GM21576 (cell line): ENCODE results near the gene SLC15A3.
"Not testable (repeated sequence)": the region's sequence is repeated elsewhere in the genome, so short reads cannot be mapped to it uniquely, and the experiment has no call there.

ENCODE experiments used
- ATAC-seq: cut with Tn5 transposase; IDR thresholded peaks from one replicate; pipeline ENCODE4 v1.9.1; 2021; ENCODE audit warnings: mild to moderate bottlenecking, moderate library complexity; ENCODE audit not compliant: unreplicated experiment

SLC15A3 gene

DNA sequence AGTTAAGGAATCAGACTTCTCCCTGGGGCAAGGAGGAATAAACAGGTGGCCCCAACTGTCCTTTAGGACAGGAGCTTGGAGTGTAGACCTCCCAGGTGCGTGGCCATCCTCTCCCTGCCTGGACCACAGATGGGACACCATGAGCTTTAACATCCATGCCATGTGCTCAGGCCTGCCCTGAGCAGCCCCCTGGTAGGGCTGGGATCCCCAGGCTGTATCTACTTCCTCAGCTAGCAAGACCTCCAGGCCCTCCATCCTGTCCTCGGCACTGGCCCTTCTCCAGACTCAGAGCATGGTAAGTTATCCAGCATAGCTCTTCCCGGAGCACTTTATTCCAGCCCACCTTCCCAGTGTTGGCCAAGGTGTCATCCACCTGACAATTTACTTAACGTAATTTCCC lies 25.2 kb upstream of the SLC15A3 start:
- no peak for ATAC-seq

DNA sequence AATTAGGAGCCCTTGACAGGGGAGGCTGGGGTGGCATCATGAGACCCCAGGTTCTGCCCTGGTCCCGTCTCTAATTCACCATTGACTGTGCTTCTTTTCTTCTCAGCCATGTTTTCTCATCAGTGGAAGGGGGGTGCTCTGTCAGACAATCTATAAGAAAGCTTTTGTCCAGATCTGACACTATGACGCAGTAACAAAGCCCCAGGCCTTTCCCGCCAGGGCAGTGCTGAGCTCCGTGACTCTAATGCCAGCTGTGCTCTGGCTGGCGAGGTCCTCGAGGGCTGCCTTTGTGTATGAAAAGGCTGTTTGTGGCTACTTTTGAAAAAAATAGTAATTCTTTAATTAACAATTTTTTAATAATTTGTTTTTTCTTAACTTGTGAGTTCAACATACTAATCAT lies 22.8 kb upstream of the SLC15A3 start:
- no peak for ATAC-seq

DNA sequence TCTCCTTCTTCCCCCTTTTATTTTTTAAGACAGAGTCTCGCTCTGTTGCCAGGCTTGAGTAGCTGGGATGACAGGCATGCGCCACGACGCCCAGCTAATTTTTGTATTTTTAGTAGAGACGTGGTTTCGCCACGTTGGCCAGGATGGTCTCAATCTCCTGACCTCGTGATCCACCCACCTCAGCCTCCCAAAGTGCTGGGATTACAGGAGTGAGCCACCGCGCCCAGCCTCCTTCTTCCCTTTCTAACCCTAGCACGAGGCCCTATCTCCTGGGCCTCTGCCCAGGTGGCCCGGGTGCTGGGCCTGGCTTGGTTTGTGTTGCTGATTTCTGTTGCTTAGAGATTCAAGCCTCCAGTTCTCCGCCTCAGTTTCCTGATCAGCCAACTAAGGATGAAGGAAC lies 22.3 kb upstream of the SLC15A3 start:
- not testable (repeated sequence) for ATAC-seq

DNA sequence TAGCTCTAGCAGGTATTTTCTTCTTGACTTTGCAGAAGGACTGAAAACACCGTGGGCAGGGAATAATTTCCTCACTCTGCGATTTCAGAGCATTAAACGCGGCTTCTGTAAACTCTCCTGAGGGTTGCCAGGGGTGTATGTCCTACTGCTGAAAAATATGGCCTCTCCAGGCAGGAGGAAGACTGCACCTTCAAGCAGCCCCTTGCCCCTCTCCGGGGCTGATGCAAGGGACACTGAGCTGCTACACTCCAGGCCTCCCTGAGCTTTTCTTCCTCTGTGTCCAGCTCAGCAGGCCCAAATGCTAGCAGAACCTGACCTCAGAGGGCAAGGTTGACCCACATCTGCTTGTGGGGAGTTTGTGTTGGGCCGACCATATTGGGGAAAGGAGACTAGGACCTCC lies 21.7 kb upstream of the SLC15A3 start:
- ATAC-seq, result no peak

DNA sequence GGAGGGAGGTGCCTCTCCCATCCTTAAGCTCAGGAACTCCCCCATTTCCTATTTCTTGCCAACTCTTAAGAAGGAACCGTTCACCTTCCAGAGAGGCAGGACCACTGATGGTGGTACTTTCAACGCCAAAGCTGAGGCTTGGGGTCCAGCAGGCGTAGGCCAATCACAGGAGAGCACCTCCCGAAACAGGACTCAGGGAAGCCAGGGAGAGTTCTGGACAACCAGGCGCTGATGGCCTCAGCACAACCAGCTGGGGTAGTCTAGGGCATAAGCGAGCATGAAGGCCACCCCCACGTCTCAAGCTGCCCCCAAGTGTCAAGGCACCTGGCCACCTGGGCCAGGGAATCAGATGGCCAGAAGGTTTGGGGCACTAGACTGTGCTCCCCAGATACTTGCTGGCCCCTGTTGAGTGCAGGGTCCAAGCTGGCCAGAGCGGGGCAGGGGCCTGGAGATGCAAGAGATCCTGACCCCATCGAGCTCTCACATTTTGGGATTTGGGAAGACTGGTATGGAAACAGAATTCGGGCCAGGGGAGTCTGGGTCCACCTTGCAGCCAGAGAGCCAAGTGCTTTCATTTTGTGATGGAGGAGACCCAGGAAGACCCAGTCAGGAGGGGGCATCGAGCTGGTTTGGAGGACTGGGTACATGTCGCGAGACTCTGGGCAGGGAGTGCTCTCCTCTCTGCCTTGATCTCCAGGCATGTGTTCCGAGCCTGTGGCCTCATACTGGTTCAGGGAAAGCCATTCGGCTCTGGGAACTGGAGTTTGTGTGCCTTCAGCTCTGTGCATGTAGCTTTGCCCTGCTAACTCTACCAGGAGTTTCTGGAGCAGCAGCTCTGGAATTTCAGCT lies 20.4 kb upstream of the SLC15A3 start:
- no peak for ATAC-seq

DNA sequence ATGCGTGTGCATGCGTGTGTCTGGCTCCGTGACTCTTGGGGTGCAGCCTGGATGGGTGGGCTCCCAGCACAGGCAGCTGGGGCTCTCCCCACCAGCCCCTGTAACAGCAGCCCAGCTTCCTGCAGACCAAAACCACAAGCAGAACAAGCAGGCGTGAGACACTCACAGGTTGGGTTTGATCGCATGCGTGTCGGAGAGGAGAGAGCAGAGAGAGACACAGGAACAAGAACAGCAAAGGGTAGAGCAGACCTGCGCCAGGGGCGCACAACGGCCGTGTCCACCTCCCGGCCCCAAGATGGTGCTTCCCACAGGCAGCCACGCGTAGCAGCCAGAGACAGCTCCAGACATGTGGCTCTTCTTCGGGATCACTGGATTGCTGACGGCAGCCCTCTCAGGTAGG lies 19.5 kb upstream of the SLC15A3 start, which contains the start of gene CD6:
Gene CD6 (plus strand): TSS at position 161 of the 400 bp plus-strand sequence. CDS start 186 bp downstream, at position 347.
- ATAC-seq, result no peak

DNA sequence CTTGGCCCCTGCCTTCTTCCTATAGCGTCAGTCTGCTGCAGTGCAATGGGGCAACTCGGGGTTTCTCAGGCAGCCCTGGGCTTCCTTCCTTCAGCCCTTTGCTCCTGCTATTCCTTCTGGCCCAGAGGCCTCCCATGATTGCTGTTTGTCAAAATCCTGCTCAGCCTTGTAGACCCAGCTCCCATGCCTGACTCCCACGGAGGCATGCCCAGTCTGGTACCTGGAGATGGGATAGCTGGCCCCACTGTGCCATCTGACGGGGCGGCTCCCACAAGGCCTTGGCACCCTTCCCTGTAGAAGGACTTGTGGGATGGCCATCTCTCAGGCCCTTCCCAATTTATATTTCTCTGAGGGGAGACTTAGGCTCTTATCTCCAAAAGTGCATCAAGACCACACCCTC lies 18.9 kb upstream of the SLC15A3 start:
- ATAC-seq, result no peak

DNA sequence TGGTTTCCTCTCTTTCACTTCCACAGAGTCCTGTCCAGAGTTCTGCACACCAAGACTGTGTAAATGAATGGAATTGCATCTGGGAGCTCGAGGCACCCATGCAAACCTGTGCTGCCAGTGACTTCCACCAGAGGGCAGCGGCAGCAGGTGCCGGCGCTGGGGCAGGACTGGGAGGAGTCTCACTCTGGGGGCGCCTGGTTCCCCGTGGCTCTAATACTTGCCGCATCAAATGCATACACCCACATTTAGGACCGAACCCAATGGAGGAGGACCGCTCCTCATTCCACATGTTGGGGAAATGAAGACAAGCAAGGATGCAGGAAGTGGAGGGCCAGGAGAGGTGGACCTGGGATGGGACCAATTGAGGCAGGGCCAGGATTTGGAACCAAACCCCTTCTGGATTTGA lies 18.4 kb upstream of the SLC15A3 start:
- ATAC-seq, result no peak

DNA sequence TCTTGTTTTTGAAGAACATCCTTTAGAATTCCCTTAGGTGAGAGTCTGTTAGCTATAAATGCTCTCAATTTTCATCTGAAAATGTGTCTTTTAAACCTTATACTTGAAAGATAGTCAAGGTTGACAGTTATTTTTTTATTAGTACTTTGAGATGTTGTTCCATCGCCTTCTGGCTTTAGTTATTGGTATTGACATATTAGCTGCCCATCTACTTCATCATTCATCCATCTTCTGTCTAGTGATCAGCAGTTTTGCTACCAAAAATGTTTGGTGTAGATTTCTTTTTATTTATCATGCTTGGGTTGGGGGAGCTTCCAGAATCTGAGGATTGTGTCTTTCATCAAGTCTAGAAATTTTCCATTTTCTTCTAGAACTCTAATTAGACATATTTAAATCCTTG lies 16.2 kb upstream of the SLC15A3 start:
- ATAC-seq, result no peak

DNA sequence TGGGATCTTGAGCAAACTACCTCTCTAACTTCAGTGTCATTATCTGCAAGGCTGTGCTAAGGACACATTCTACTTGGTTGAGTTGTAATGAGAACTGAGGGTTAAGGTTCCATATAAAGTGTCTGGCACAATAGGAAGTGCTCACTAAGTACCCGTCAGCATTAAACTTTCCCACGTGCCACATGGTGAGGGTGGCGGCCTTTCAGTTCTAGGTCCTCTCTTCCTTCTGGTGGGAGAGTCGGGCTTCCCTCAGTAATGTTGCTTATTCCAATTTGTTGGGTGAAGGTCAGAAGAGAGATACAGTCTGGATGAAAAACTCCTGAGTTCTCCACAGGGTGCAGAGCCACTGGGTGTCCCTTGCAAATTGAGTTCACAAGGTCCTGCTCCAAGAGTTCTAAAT lies 14.9 kb upstream of the SLC15A3 start:
- ATAC-seq, result no peak

DNA sequence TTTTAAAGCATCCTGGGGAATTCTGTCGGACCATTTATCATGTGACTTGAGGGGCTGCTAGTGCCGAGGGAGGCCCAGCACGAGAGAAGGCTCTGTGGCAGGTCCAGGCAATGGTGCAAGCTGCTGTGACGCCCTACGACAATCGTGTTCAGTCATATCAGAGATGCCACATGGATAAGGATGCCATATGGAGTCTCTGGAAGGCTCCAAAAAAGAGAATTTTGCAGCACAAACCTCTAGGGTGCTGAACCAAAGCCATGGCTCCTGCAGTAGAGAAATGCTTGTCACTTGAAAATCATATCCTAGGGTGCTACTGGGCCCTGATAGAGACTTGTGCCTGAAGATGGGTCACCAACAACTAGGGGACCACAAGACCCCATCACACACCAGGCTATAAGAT lies 12.8 kb upstream of the SLC15A3 start:
- no peak for ATAC-seq

DNA sequence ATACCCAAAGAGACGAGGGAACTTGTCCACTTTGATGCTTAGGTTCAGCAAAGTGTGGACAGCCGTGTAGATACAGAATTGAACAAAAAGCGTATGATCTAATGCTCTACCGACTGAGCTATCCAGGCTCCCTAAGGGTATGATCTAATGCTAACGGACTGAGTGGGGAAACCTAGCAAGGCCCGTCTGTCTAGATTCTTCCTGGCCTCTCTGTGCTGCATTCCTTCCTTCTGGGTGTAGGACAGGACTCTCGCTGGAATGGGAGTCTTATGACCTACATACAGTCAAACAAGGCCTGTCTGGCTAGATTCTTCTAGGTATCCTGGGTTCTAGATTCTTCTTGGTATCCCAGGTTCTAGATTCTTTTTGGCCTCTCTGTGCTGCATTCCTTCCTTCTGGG lies 8.4 kb upstream of the SLC15A3 start:
- ATAC-seq, result no peak

DNA sequence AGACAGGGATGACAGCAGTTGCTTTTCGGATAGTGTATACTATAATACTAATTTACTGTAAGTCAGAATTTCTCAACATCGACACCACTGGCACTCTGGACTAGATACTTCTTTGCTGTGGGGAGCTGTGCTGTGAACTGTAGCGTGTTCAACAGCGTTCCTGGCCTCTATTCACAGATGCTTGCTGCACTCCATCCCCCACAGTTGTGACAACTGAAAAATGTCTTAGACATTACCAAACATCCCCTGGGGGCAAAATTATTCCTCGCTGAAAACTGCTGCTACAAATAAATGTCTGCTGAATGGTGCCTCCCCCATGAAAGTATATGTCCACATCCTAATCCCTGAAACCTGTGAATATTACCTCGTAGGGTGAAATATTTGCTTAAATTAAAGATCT lies 7.5 kb upstream of the SLC15A3 start:
- ATAC-seq, result no peak

DNA sequence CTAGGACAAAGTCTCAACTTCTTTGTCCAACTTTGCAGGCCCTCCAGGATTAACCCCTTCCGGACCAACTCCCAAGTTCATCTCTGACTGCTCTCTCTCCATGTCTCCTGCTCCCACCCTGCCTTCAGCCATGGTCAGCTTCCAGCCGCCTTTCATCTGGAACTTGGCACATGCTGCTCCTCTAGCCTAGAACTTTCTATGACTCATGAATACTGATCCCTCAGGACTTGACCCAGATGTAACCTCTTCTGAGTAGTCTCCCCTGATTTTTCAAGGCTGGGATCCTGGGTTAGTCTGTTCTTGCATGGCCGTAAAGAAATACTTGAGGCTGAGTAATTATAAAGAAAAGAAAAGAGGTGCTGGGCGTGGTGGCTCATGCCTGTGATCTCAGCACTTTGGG lies 5.2 kb upstream of the SLC15A3 start:
- no peak for ATAC-seq

DNA sequence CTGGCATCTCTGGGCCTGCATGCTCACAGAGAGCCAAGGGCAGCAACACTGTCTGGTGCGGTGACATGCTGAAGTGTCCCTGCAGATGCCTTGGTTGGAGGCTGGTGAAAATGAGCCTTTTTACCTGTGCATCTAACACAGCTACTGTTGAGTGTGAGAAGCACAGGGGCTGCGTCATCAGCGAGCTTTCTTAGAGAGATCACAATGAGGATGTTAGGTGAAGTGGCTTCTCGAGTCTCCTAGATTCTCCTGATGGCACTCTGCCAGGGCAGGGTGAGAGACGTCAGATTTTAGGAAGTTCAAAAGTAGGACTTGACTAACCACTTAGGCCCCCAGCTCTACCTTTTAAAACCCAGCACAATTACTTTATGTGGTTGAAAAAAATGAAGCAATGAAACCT lies 3.6 kb upstream of the SLC15A3 start:
- no peak for ATAC-seq

DNA sequence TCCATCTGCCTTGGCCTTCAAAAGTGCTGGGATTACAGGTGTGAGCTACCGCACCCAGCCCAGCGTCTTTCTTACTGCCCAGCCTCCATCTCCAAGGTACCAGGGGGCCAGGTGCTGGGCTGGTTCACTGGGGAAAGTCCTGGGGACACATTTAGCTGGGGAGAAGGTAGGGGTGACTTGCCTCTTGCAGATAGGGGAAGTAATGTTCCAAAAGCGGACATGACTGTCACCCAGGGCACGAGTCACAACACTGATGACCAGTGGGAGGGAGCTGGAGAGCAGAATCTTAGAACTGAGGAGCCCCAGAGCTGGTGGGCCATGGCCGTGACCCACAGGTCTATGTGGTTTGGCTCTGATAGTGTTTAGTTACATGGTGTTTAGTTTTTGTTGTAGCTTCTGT lies 2.4 kb upstream of the SLC15A3 start:
- ATAC-seq, result no peak

DNA sequence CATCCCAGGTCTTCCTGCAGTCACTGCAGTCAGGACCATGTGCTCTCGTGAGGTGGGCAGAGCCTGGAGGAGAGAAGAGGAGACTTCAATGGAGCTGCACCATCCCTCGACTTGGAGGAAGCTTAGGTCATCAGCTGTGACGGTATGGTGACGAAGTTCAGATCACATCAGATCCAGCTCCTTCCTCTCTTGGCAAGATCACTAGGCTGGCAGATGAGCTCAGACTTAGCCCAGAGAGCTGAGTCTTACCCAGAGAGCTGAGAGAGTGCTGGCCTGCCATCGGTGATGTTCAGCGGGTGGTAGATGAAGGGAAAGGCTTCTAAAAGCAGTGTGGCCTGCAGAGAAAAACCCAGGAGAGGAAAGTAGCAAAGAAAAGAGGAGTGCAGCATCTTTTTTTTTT lies 1.8 kb upstream of the SLC15A3 start:
- no peak for ATAC-seq

DNA sequence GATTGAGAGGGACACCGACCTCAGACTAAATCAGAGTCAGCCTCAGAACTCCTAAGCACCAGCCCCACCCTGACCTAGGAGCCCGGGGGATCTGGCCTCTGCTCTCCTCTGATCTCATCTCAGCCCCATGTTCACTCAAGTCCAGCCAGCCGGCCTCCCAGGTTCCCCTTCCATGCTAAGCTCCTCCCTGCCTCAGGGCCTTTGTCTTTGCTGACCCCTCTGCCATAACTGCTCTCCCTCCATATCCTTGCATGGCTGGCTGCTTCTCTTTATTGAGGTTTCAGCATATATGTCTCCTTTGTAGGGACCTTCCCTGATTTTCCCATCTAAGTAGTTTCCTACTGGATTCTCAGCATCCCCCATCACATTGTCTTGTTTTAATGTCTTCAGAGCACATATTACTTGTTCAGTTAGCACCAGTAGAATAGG lies 780 bp upstream of the SLC15A3 start:
- no peak for ATAC-seq

DNA sequence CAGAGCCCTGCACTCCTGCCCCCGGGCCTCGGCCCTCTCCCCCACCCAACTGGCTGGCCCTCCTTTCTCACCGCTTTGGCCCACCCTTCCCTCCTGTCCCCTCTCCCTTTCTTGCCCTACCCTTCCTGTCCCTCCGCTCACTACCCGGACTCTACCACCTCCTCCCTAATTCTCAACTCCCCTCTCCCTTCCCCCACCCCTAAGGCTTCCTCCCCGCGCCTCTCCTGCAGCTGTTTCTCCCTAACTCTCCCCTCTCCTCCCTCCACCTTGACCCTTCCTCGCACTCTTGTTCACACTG lies 421 bp downstream of the SLC15A3 start:
- ATAC-seq, result no peak

DNA sequence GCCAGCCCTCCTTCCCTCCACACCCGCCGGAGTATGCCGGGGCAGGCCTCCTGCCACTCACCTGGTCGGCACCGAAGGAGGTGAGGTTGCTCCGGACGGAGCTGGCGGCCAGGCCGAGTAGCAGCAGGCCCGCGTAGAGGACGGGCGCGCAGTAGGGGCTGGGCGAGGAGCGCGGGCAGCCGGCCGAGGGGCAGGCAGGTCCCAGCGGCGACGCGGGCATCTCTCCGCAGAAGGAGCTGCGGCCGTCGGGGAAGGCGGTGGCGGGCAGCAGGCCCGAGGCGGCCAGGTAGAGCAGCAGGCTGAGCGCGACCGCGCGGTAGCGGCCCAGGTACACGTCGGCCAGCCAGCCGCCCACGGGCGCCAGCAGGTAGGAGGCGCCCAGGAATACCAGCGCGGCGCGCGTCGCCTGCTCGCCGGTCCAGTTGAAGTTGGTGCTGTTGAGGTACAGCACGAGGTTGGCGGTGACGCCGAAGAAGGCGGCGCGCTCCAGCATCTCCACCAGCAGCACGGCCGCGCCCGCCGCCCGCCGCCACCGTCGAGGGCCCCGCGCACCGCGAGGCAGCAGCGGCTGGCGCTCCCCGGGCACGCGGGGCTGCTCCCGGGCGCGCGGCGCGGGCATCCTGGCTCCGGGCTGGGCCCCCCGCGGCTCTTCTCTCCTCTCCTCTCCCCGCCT lies 907 bp downstream of the SLC15A3 start:
- no peak for ATAC-seq

DNA sequence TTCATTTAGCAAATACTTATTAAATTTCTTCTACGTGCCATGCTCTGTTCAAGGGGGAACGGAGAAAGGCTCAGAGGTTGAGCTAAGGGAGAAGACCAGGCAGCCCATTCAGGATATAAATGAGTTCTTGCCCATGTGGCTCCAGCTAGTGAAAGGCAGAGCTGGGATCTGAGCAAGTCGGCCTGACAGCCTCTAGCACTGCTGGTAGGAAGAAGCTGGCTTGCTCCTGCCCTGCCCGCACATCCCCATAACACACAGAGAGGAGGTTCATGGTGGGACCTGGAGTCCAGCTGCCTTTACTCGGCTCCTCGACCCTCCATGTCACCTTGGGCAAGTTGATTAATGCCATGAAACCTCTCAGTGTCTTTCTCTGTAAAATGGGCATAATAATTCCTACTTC lies 2.0 kb downstream of the SLC15A3 start:
- no peak for ATAC-seq

DNA sequence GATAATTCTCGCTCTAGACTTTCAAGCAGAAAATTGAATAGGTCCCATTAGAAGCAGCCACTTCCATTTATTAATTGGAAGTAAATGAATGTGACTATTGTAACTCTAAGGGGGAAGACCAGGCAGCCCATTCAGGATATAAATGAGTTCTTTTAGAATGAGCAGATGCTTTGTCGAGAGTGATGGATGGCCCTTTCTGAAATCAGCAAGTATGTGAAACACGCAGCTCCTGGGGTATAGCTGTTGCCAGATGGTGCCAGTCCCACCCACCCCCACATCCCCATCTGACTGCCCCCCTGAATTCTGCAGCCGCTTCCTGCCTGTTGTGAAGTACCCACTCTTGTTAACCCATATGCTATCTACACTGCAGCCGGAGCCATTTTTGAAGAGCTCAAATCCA lies 3.7 kb downstream of the SLC15A3 start:
- ATAC-seq, result no peak

DNA sequence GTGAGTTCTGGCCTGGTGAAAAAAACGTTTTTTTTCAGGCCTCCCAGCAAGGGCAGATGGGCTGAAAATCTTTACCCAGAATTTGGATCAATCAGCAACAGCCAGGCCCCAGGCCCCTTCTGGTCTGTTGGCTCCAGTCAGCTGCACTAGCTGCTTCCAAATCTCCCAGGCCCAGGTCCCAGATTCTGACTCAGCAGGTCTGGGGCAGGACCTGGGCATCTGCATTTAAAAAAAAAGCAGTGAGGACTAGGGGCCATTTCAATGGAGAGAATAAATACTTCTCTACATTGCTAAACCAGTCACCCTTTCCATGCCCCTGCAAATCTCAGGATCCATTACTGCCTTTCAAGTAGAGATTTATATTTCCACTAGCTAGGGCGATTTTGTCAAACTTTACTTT lies 4.3 kb downstream of the SLC15A3 start:
- no peak for ATAC-seq
